ENCODE data around the gene DPP3.
"Not testable (repeated sequence)": the region's sequence is repeated elsewhere in the genome, so short reads cannot be mapped to it uniquely, and the experiment has no call there.

DPP3 gene, protein sequence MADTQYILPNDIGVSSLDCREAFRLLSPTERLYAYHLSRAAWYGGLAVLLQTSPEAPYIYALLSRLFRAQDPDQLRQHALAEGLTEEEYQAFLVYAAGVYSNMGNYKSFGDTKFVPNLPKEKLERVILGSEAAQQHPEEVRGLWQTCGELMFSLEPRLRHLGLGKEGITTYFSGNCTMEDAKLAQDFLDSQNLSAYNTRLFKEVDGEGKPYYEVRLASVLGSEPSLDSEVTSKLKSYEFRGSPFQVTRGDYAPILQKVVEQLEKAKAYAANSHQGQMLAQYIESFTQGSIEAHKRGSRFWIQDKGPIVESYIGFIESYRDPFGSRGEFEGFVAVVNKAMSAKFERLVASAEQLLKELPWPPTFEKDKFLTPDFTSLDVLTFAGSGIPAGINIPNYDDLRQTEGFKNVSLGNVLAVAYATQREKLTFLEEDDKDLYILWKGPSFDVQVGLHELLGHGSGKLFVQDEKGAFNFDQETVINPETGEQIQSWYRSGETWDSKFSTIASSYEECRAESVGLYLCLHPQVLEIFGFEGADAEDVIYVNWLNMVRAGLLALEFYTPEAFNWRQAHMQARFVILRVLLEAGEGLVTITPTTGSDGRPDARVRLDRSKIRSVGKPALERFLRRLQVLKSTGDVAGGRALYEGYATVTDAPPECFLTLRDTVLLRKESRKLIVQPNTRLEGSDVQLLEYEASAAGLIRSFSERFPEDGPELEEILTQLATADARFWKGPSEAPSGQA

DNA sequence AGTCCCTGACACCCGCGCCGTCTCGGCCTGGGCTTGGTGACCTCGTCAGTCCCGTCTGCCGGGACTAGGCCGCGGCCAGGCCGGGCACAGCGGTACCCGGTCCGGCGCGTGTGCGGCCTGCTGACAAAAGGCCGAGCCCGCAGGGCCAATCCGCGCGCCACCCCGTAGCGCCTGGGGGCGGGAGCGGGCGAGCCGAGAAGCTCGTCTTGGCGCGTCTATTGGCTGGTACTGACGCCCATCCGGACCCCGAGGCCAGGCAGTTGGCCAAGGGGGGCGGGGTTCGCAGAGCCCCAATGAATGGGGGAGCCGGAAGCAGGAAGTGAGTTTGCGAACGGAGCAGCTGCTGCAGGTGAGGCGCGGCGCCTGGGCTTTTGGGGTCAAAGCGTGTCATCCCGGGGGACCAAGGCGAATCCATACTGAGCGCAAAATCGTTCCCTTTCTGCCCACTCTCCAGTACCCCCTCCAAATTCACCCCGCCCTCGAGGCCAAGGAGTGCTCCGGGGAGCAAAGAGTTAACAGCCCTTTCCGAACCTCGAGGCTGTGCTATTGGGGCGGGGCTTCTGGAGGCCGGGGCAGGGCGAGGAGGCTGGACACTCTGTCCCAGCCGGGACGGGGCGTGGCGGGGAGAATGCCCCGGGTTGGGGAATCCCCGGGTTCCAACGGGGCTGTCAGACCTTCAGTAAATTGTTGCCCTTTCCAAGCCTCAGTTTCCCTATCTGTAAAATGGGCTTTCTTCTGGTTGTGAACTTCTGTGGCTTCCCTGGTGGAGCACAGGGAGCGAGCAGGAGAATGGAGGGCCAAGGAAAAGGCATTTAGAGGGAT lies at the start of gene DPP3:
DPP3 (plus strand) TSS at position 318 of the 822 bp plus-strand sequence. CDS start 1,767 bp downstream, outside the sequence.
- peak; percentile 100 for DNase-seq (ENCODE audit: low spot score)

DNA sequence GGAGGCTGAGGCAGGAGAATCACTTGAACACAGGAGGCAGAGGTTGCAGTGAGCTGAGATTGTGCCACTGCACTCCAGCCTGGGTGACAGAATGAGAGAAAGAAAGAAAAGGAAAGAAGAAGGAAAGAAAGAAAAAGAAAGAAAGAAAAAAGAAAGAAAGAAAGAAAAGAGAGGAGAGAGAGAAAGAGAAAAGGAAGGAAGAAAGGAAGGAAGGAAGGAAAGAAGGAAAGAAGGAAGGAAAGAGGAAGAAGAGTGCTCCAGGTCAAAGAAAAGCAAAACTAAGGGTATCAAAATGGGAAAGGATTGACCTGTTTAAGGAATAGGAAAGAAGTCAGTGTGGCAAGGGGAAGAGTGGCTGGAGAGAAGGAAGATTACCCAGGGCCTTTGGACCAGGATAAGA lies 48.9 kb upstream of the DPP3 start:
- not testable (repeated sequence) for DNase-seq (ENCODE audit: low spot score)

DNA sequence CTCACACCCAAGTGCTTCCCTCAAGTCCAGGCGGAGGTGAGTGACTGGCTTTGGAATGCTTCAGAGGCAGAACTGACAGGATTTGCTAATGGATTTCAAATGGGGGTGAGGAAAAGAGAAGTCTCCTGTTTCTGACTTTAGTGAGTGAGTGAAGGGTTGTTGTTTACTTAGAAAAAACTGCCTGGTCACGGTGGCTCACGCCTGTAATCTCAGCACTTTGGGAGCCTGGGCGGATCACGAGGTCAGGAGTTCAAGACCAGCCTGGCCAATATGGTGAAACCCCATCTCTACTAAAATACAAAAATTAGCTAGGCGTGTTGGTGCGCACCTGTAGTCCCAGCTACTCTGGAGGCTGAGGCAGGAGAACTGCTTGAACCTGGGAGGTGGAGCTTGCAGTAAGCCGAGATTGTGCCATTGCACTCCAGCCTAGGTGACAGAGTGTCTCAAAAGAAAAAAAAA lies 48.3 kb upstream of the DPP3 start:
- not testable (repeated sequence) for DNase-seq (ENCODE audit: low spot score)

DNA sequence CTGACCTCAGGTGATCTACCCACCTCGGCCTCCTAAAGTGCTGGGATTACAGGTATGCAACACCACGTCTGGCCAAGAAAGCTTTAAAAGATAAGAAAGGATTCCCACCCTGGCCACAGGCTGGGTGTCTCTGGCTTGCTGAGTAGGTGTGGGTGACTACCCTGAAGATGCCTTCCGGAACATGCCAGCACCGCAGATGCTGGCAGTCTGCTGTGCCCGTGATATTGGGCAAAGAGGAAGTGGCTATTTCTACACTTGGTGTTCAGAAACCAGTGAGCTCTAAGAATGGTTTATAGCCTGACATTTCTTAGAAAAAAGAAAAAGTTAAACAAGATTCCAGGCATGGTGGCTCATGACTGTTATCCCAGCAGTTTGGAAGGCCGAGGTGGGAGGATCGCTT lies 47.6 kb upstream of the DPP3 start:
- no peak for DNase-seq (ENCODE audit: low spot score)

DNA sequence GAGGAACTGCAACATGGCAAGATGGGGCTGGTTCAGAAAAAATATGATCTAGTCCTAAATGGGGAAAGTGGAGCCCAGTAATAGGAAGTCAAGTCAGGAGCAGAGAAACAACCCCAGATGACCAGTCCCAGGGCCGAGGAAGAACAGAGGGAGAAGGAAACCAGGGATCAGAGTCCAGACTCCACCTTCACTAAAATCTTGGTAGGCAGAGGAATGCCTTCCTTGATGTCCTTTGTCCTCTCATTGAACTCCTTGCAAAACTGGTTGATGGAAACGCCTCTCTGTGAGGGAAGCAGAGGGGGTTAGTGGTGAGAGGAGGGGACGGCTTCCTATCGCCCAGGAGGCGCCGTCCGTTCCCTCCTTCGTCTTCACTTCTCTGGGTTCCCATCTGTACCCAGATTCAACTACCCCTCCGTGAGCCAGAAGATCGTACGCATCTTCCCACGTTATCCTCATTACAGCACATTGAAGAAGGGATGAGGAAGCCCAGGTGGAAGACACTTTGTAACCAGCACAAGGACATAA lies 42.2 kb upstream of the DPP3 start:
- no peak for DNase-seq (ENCODE audit: low spot score)

DNA sequence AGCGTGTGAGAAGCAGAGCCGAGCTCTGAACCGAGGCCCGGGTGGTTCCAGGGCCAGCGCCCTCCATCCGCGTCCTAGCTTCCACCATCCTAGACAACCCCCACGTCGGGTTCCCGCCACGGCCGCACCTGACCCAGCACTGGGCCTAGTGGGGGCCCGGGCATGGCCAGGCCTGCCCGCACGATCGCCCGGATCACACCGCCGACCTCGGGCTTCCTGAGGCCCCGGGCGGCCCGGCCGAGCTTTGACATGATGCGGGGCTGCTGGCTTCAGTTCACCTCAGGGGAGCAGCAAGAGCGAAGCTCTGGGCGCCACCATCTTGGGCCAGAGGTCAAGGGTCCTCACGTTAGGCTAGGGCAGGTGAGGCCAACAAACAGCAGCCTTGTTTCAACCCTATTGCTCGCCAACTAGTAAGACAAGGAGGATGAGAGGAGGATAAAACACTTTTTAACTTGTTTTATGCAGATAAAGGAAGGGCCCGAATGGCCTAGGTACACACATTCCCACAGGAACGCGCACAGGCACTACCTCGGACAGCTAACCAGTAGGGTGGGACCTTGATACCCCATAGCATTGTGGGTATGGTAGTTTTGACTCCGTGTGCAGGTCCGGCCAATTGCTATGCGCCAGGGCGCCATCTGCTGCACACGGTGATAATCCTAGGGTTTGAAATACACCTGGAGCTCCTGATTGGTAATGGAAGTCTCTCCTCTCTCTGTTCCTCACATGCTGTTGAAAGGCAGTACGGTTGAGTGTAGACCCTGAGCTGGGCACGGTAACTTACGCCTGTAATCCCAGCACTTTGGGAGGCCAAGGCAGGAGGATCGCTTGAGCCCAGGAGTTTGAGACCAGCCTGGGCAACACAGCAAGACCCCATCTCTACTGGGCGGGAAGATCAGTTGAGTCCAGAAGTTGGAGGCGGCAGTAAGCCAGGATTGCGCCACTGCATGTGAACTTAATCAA lies 41.4 kb upstream of the DPP3 start, which contains the start of gene MRPL11:
MRPL11 (minus strand) TSS at position 345 of the 963 bp plus-strand sequence; CDS start at position 251, 94 bp downstream.
- DNase-seq (ENCODE audit: low spot score), result peak; percentile 98

DNA sequence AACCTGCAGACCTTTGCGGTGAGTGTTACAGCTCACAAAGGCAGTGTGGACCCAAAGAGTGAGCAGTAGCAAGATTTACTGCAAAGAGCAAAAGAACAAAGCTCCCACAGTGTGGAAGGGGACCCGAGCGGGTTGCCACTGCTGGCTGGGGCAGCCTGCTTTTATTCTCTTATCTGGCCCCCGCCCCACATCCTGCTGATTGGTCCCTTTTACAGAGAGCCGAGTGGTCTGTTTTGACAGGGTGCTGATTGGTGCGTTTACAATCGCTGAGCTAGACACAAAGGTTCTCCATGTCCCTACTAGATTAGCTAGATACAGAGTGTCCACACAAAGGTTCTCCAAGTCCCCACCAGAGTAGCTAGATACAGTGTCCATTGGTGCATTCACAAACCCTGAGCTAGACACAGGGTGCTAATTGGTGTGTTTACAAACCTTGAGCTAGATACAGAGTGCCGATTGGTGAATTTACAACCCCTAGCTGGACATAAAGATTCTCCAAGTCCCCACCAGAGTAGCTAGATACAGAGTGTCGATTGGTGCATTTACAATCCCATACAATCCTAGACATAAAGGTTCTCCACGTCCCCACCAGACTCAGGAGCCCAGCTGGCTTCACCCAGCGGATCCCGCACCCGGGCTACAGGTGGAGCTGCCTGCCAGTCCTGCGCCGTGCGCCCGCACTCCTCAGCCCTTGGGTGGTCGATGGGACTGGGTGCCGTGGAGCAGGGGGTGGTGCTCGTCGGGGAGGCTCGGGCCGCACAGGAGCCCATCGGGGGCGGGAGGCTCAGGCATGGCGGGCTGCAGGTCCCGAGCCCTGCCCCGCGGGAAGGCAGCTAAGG lies 39.9 kb upstream of the DPP3 start:
- not testable (repeated sequence) for DNase-seq (ENCODE audit: low spot score)

DNA sequence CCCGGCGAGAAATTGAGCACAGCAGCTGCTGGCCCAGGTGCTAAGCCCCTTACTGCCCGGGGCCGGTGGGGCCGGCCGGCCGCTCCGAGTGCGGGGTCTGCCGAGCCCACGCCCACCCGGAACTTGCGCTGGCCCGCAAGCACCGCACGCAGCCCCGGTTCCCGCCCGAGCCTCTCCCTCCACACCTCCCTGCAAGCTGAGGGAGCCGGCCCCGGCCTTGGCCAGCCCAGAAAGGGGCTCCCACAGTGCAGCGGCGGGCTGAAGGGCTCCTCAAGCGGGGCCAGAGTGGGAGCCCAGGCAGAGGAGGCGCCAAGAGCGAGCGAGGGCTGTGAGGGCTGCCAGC lies 39.3 kb upstream of the DPP3 start:
- not testable (repeated sequence) for DNase-seq (ENCODE audit: low spot score)

DNA sequence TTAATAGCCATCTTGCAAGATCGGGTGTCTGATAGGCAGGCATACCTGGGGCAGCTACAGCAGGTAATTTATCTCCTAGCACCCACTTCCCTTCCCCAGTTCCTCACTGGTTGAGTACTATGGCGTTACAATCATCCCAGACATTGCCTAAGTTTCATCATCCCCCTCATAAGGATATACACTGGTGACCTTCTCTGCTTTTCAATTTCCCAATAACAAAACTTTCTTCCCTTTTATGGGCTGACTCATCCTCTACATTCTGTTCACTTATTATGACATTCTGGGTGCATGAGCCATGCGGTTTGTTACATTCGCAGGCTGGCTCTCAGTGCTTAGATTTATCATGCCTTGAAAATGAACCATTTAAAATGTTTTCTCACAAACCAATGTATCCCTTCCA lies 36.6 kb upstream of the DPP3 start:
- peak; percentile 52 for DNase-seq (ENCODE audit: low spot score)

DNA sequence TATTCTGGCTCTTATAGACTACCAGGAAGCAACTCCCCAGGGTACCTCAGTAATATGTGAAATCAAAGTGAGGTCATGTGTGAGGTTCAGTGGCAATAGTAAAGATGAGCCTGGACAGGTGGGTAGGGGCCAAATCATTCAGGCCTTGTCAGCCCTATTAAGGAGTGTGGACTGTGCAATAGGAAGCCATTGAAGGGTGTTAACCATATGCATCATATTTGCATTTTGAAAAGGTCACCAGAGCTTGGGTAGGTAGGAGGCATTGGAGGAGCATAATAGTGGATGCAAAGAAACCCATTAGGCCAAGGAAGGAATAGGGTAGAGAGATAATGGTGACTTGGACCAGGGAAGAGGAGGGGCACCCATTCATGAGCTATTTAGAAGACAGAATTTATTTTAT lies 33.2 kb upstream of the DPP3 start:
- DNase-seq (ENCODE audit: low spot score), result no peak

DNA sequence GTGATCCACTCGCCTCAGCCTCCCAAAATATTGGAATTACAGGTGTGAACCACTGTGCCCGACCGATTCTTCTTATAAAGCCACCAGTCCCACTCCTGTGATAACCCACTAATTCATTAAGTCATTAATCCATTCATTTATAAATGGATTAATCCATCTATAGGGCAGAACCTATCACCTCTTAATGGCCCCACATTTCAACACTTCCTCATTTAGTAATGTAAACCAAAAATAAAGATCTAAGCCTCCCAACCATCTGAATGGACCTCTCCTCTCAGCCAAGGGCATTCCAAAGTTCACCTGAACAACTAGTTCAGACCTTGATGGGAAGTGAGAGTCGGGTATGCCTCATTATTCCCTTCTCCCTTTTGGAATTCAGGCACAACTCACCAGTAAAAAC lies 31.7 kb upstream of the DPP3 start:
- DNase-seq (ENCODE audit: low spot score), result no peak

DNA sequence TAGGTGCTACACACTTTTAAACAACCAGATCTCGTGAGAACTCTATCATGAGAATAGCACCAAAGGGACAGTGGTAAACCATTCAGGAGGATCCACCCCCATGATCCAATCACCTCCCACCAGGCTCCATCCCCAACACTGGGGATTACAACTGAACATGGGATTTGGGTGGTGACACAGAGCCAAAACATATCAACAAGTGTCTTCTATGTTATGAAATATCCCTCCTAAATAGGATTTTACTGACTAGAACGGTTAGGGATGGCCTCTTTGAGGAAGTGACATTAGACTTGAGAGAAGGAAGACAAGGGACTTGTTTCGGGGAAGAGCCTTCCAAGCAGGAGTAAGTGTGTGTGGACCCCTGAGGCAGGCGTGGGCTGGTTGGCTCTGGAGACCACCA lies 29.7 kb upstream of the DPP3 start:
- no peak for DNase-seq (ENCODE audit: low spot score)

DNA sequence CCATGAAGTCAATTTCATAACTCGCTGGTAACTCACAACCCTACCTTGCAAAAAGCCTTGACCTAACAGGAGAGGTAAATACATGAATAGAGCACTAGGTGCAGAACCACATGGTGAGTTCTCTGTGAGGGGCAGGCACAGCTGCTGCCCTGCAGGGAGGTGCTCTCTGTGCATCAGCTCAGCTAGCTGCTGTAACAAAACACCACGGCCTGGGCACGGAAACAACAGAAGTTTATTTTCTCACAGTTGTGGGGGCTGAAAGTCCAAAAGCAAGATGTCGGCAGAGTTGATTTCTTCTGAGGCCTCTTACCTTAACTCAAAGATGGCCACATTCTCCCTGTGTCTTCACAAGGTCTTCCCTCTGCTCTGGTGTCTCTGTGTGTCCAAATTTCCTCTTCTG lies 28.6 kb upstream of the DPP3 start:
- DNase-seq (ENCODE audit: low spot score), result no peak

DNA sequence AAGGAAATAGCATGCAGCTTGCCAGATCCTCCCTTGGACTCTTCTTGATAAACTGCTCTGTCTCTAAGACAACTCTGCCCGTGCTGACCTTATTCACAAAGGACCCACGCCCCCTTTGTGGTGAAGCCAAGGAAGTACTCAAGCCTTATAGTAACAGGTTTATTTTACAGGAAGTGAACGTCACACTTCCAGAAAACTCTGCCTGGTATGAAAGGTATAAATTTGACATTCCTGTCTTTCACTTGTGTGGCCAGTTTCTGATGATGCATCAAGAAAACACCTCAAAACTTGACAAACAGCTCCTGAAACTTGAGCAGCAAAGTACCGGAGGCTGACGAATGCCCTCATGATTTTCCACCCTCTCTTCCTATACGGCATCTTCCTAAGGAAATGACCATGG lies 26.0 kb upstream of the DPP3 start:
- DNase-seq (ENCODE audit: low spot score), result no peak

DNA sequence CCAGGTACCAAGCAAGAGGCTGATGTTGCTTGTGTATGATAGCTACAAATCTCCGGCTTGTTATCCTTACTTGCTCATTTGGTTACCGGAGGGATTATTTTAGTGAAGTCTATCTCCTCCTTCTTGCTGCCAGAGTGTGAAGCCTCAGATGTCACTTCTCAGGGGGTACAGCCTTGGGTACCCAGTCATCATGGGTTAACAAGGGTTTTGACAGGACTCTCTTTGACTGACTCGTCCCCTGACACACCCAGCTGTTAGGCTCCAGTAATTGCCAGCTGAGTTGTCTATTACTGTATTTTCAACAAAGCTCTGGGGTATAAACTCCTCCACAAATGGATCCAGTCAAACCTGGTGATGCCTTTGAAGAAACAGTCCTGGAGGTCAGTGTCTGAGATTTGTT lies 25.4 kb upstream of the DPP3 start:
- DNase-seq (ENCODE audit: low spot score), result no peak

DNA sequence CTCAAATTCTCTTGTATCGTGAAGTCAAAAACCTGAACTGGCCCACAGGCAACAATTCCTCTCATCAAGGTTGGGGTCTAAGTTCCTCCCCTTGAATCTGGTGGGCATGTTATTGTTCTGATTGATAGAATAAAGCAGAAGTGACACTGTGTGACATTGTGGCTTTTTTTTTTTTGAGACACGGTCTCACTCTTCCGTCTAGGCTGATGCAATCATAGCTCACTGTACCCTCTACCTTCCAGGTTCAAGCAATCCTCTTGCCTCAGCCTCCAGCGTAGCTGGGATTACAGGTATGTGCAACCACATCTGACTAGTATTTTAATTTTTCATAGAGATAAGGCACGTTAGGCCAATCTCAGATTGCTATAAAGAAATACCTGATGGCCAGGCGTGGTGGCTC lies 22.4 kb upstream of the DPP3 start:
- no peak for DNase-seq (ENCODE audit: low spot score)

DNA sequence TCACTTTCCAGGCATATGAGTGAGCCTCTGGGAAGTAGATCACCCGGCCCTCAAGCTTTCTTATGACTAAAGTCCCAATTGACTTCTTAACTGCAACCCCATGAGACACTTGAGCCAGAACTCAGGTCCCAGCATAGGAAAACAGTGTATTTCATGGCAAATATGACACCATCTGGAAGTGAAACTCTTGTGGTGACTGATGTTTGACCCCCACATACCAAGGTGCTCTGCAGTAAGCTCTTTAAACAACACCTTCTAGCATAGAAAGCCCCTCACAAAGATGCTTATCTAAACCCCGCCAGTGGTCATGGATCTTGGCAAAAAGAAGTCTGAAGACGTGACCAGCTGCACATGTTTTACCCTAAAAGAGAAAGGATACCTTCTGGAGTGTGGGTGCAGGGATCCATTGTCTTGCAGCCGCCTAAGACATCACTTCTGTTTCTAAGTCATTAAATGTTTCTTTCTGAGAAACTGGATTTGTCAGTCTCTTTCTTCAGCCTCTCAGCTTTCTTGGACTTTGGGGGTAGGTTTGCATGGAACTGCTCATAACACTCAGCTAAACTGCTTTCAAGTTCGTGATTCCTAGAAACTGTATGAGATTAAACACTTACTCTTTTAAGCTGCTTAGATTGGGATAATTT lies 21.0 kb upstream of the DPP3 start:
- no peak for DNase-seq (ENCODE audit: low spot score)

DNA sequence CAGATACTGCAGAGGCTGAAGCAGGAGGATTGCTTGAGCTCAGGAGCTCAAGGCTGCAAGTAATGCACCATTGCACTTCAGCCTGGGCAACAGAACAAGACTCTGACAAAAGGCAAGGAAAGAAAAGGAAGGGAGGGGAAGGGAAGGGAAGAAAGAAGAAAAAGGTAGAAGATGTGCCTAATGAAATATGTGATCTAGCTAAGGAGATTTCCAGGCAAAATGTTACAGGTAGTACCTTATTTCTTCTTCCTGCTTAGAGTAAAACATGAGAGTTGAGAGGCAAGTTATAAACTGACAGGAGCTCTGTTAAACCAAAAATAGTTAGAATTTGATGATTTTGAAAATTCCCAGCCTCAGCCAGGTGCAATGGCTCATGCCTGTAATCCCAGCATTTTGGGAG lies 18.2 kb upstream of the DPP3 start:
- no peak for DNase-seq (ENCODE audit: low spot score)

DNA sequence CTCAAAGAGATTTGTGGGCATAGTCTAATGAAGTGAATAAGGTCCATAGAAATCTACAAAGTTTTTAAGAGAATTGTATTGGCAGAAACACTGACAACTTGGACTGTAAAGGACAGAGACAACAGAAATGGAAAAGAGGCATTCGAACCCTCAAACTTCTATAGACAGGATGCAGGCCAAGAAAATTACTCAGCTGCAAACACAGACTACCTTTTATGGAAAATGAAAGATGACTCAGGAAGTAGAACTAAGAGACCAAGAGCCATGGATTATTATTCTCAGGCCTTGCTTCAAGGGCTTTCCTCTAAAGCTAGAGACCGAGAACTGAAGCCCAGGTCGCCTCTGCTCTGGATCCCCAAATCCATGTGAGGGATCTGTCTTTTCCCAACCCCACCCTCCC lies 17.3 kb upstream of the DPP3 start:
- no peak for DNase-seq (ENCODE audit: low spot score)

DNA sequence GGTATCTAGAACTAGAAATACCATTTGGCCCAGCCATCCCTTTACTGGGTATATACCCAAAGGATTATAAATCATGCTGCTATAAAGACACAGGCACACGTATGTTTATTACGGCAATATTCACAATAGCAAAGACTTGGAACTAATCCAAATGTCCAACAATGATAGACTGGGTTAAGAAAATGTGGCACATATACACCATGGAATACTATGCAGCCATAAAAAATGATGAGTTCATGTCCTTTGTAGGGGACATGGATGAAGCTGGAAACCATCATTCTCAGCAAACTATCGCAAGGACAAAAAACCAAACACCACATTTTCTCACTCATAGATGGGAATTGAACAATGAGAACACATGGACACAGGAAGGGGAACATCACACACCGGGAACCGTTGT lies 16.1 kb upstream of the DPP3 start:
- not testable (repeated sequence) for DNase-seq (ENCODE audit: low spot score)
